Left colon (tissue), 2 donors: ENCODE data around the gene CEP112. TPM values are rescaled to one million over a fixed set of nuclear protein-coding genes. Genes with fewer than 3 reads are reported as not detected.
"Not testable (repeated sequence)": the region's sequence is repeated elsewhere in the genome, so short reads cannot be mapped to it uniquely, and the experiment has no call there.

ENCODE experiments used
- ATAC-seq: fragments of 200-7000 bp; cut with Tn5 transposase; one replicate; pipeline ENCODE4 v1.9.1; 2020; ENCODE audit warnings: mild to moderate bottlenecking, moderate library complexity
- DNase-seq, 2 donors: peaks; one replicate each; pipeline ENCODE4 v3.0.0-alpha.2; 2020
- intact Hi-C, 2 donors: fragments of 100-400 bp; cut with DNase I in 1 of 2; cut with micrococcal nuclease in 1 of 2; formaldehyde crosslinking; loops; one replicate each; pipeline versions ENCODE4 v1.11.2 to v1.14.0; 2022; cut with DNase I, micrococcal nuclease
- total RNA-seq, 2 donors: library from RNA; stranded (reverse); fragmentation: NEBNext Ultra II Directional; extraction: Animal tissue kit (Norgen Biotek cat#: 25700); gene quantifications; one replicate each; pipeline ENCODE4 v1.2.1, GENCODE V29; 2021
- donor health status: DM: no; HTN: no; CAD: no.
- donor health status: DM: yes; HTN: yes; CAD: no.

The CEP112 gene
- total RNA-seq, 2 donors from 2014 or later: 4.5 to 8.1 TPM

- DNase-seq (peak in 1 of 2 donors; percentile 46), ATAC-seq (peak; percentile 97)
- intact Hi-C loops: no loop called here
Observed at GRCh38 chr17:65783845-65784334, 408.0 kb downstream of the CEP112 start.

- ATAC-seq, intact Hi-C loops, DNase-seq: not testable (repeated sequence)
Observed at GRCh38 chr17:65782104-65782706, 409.7 kb downstream of the CEP112 start.

- no peak for DNase-seq
- ATAC-seq: no peak
- intact Hi-C loops: no loop called here
Observed at GRCh38 chr17:65780111-65780510, 411.8 kb downstream of the CEP112 start.

- no peak for ATAC-seq
- intact Hi-C loops: no loop called here
Observed at GRCh38 chr17:65776890-65777289, 415.0 kb downstream of the CEP112 start.

GRCh38 chr17:65774787-65775186 lies 417.1 kb downstream of the CEP112 start:
- intact Hi-C loops: no loop called here
- no peak for ATAC-seq
- DNase-seq: no peak

More at GRCh38 chr17:65776890-65777289, 415.0 kb downstream of the CEP112 start:
- DNase-seq: no peak

- no peak for DNase-seq
- intact Hi-C loops: no loop called here
- peak; percentile 77 for ATAC-seq
Observed at GRCh38 chr17:65772989-65773388, 418.9 kb downstream of the CEP112 start.

- intact Hi-C loops: no loop called here
- DNase-seq: no peak
- ATAC-seq: no peak
Observed at GRCh38 chr17:65771704-65772103, 420.2 kb downstream of the CEP112 start.

GRCh38 chr17:65763786-65764185 lies 428.1 kb downstream of the CEP112 start:
- DNase-seq (no peak), ATAC-seq (no peak)
- intact Hi-C loops: no loop called here

- ATAC-seq (no peak), DNase-seq (no peak)
- intact Hi-C loops: no loop called here
Observed at GRCh38 chr17:65762973-65763372, 429.0 kb downstream of the CEP112 start.

- intact Hi-C loops: no loop called here
- DNase-seq (no peak), ATAC-seq (no peak)
Observed at GRCh38 chr17:65759532-65759931, 432.4 kb downstream of the CEP112 start.

- ATAC-seq (no peak), DNase-seq (no peak)
- intact Hi-C loops: no loop called here
Observed at GRCh38 chr17:65756760-65757159, 435.2 kb downstream of the CEP112 start.

GRCh38 chr17:65755799-65756198 lies 436.1 kb downstream of the CEP112 start:
- intact Hi-C loops: no loop called here
- ATAC-seq (peak; percentile 26), DNase-seq (no peak)

- DNase-seq: no peak
- ATAC-seq: no peak
- intact Hi-C loops: no loop called here
Observed at GRCh38 chr17:65754630-65755029, 437.3 kb downstream of the CEP112 start.

- intact Hi-C loops: no loop called here
- no peak for DNase-seq
Observed at GRCh38 chr17:65754081-65754480, 437.9 kb downstream of the CEP112 start.

GRCh38 chr17:65753348-65753747 lies 438.6 kb downstream of the CEP112 start:
- ATAC-seq: no peak
- DNase-seq: no peak
- intact Hi-C loops: no loop called here

More at GRCh38 chr17:65754081-65754480, 437.9 kb downstream of the CEP112 start:
- ATAC-seq: no peak

GRCh38 chr17:65751263-65751662 lies 440.7 kb downstream of the CEP112 start:
- intact Hi-C loops: no loop called here
- DNase-seq: no peak
- no peak for ATAC-seq

GRCh38 chr17:65750631-65751115 lies 441.3 kb downstream of the CEP112 start:
- intact Hi-C loops: no loop called here
- ATAC-seq: peak; percentile 99
- peak; percentile 72 to 77 for DNase-seq

GRCh38 chr17:65750166-65750565 lies 441.8 kb downstream of the CEP112 start:
- no peak for DNase-seq
- intact Hi-C loops: no loop called here
- ATAC-seq: no peak

GRCh38 chr17:65749479-65749878 lies 442.5 kb downstream of the CEP112 start:
- DNase-seq (no peak), ATAC-seq (no peak)
- intact Hi-C loops: no loop called here

- DNase-seq (no peak), ATAC-seq (no peak)
- intact Hi-C loops: no loop called here
Observed at GRCh38 chr17:65745241-65745640, 446.7 kb downstream of the CEP112 start.

GRCh38 chr17:65743308-65743655 lies 448.7 kb downstream of the CEP112 start:
- no peak for ATAC-seq

More at GRCh38 chr17:65743308-65743655, 448.7 kb downstream of the CEP112 start:
- no peak for DNase-seq
- intact Hi-C loops: no loop called here
